OCI-LY7 (cell line): ENCODE data around the gene RABEPK. TPM values are rescaled to one million over a fixed set of nuclear protein-coding genes. Genes with fewer than 3 reads are reported as not detected.

ENCODE experiments used
- BruUV-seq: library from RNA; stranded (reverse); fragments of 400-500 nt; replicated peaks from 2 replicates; lab custom pipeline; 2021; lab: Mats Ljungman, UMichigan
- CTCF ChIA-PET: fragments of 300-600 bp; sonication (Branson Sonifier 250); formaldehyde crosslinking; loops from one replicate; lab custom pipeline; 2022; ENCODE audit warnings: antibody characterized with exemption; ENCODE audit not compliant: unreplicated experiment; lab: Charles Lee
- POLR2A ChIA-PET: fragments of 300-600 bp; sonication (Branson Sonifier 250); formaldehyde crosslinking; loops from one replicate; lab custom pipeline; 2022; ENCODE audit warnings: antibody characterized with exemption; lab: Charles Lee
- DNase-seq: peaks from one replicate; pipeline ENCODE4 v3.0.0-alpha.2; 2015; ENCODE audit warnings: low spot score
- H2AFZ ChIP-seq: fragments of 200-600 bp; sonication (generic), shearing (Covaris generic); 2 replicates; pipeline ENCODE4 v1.6.1; 2014; ENCODE audit warnings: mild to moderate bottlenecking, antibody characterized with exemption, low read length, moderate library complexity
- H3K27ac ChIP-seq: fragments of 200-600 bp; sonication (generic); 2 replicates; pipeline ENCODE4 v1.5.1; 2014; ENCODE audit warnings: mixed run types, low read depth, mild to moderate bottlenecking, moderate library complexity, low read length, inconsistent platforms; ENCODE audit not compliant: poor library complexity, severe bottlenecking
- H3K36me3 ChIP-seq: fragments of 200-600 bp; sonication (generic); 2 replicates; pipeline ENCODE4 v1.6.1; 2014; ENCODE audit warnings: mild to moderate bottlenecking, antibody characterized with exemption, low read length, moderate library complexity, mixed read lengths; ENCODE audit not compliant: insufficient read depth
- H3K4me1 ChIP-seq: fragments of 200-600 bp; sonication (generic); 2 replicates; pipeline ENCODE4 v1.5.1; 2014; ENCODE audit warnings: mild to moderate bottlenecking, low read length; ENCODE audit not compliant: insufficient read depth, poor library complexity, severe bottlenecking
- H3K4me2 ChIP-seq: fragments of 200-600 bp; sonication (generic); 2 replicates; pipeline ENCODE4 v1.6.1; 2014; ENCODE audit warnings: mild to moderate bottlenecking, low read length
- H3K4me3 ChIP-seq: fragments of 200-600 bp; sonication (generic); 2 replicates; pipeline ENCODE4 v1.5.1; 2014; ENCODE audit warnings: mild to moderate bottlenecking, low read depth, low read length; ENCODE audit not compliant: poor library complexity, severe bottlenecking
- H3K79me2 ChIP-seq: fragments of 200-600 bp; sonication (generic); 2 replicates; pipeline ENCODE4 v1.6.1; 2016; ENCODE audit warnings: low read depth, mild to moderate bottlenecking, low read length, moderate library complexity, mixed read lengths; ENCODE audit not compliant: insufficient read depth
- H3K9me2 ChIP-seq: fragments of 200-600 bp; sonication (generic); 2 replicates; pipeline ENCODE4 v1.6.1; 2016; ENCODE audit warnings: mild to moderate bottlenecking, low read length, mixed read lengths; ENCODE audit not compliant: insufficient read depth
- H3K9me3 ChIP-seq: fragments of 200-600 bp; sonication (generic); 2 replicates; pipeline ENCODE4 v1.6.1; 2014; ENCODE audit warnings: mild to moderate bottlenecking, mixed run types, low read length, mixed read lengths
- H4K20me1 ChIP-seq: fragments of 200-600 bp; sonication (generic); 2 replicates; pipeline ENCODE4 v1.6.1; 2014; ENCODE audit warnings: mild to moderate bottlenecking, antibody characterized with exemption, low read length, moderate library complexity, mixed read lengths; ENCODE audit not compliant: insufficient read depth
- CTCF ChIP-seq: fragments of 200-600 bp; sonication (generic); conservative IDR thresholded peaks from 2 replicates; pipeline ENCODE4 v1.5.1; 2014; ENCODE audit warnings: mild to moderate bottlenecking, antibody characterized with exemption, low read length, moderate library complexity, mixed read lengths
- EZH2phosphoT487 ChIP-seq: fragments of 200-600 bp; sonication (generic); IDR thresholded peaks from 2 replicates; pipeline ENCODE4 v1.6.1; 2018; ENCODE audit warnings: low read depth, borderline replicate concordance, mild to moderate bottlenecking, mixed run types, antibody characterized with exemption, low read length, moderate library complexity, mixed read lengths
- intact Hi-C: fragments of 100-400 bp; cut with micrococcal nuclease; formaldehyde crosslinking; loops from one replicate; pipeline ENCODE4 v1.10.0; 2022; ENCODE audit not compliant: unreplicated experiment
- total RNA-seq, 2 experiments: library from RNA; depleted of rRNA in 1 of 2; stranded (reverse); fragments of >200 nt in 1 of 2; shearing (Covaris generic) in 1 of 2; gene quantifications; 2 replicates each; pipeline ENCODE4 v1.2.3, GENCODE V29; 2014 to 2022

Gene RABEPK
- total RNA-seq, 2 experiments from 2014 or later, result 22.9 to 27.0 TPM

GRCh38 chr9:125269014-125269397 lies 68.7 kb downstream of the RABEPK start:
- Histone ChIP-seq H3K9me2 (no peaks in the 10 kb centered on the region), H3K79me2 (peaks cover 33% of the 10 kb centered on the region; the same call in 1 of the 2 replicates), H3K4me3 (no peak overlapping the region), H3K9me3 (no peaks in the 10 kb centered on the region), H4K20me1 (no peaks in the 10 kb centered on the region), H2AFZ (no peak overlapping the region), H3K4me1 (peaks cover 6% of the 10 kb centered on the region), H3K27ac (no peak overlapping the region), H3K36me3 (peaks cover 28% of the 10 kb centered on the region), H3K4me2 (no peak overlapping the region)
- TF ChIP-seq EZH2phosphoT487 (no peak), CTCF (no peak)
- intact Hi-C loops, result no loop called here
- POLR2A ChIA-PET, result interaction anchor here (0.6 to 0.7 kb wide), 3 partner anchors 346 to 1946 kb away, joined by 3 to 6 read pairs (median 4); no protein-coding TSS in a partner anchor
- CTCF ChIA-PET, result interaction anchor here (0.5 kb wide), 1 partner anchor 10 kb away, joined by 3 read pairs; no protein-coding TSS in a partner anchor
- no TSS peak for BruUV-seq
- no peak for DNase-seq

- Histone ChIP-seq H3K4me2 (no peak overlapping the region), H3K4me3 (no peak overlapping the region), H3K4me1 (no peaks in the 10 kb centered on the region), H3K9me2 (no peaks in the 10 kb centered on the region), H3K9me3 (no peaks in the 10 kb centered on the region), H3K36me3 (peaks cover 28% of the 10 kb centered on the region), H3K27ac (no peak overlapping the region), H3K79me2 (peaks cover 41% of the 10 kb centered on the region; the same call in 1 of the 2 replicates), H4K20me1 (no peaks in the 10 kb centered on the region), H2AFZ (no peak overlapping the region)
- intact Hi-C loops, result no loop called here
- ChIA-PET CTCF (no interaction called here), POLR2A (no interaction called here)
- DNase-seq, result no peak
- TF ChIP-seq CTCF (no peak), EZH2phosphoT487 (no peak)
- no TSS peak for BruUV-seq
Measured at GRCh38 chr9:125271081-125271480, 70.7 kb downstream of the RABEPK start.

- no TSS peak for BruUV-seq
- intact Hi-C loops, result no loop called here
- DNase-seq, result no peak
- no peaks in the 10 kb centered on the region for H4K20me1 ChIP-seq
- no peak overlapping the region for H2AFZ ChIP-seq
- no peaks in the 10 kb centered on the region for H3K9me2 ChIP-seq
- no peak overlapping the region for H3K4me2 ChIP-seq
- H3K4me3 ChIP-seq, result no peak overlapping the region
- TF ChIP-seq CTCF (no peak), EZH2phosphoT487 (no peak)
- no peaks in the 10 kb centered on the region for H3K4me1 ChIP-seq
- H3K36me3 ChIP-seq, result peaks cover 25% of the 10 kb centered on the region
- H3K27ac ChIP-seq, result no peak overlapping the region
- peaks cover 41% of the 10 kb centered on the region; the same call in 1 of the 2 replicates for H3K79me2 ChIP-seq
- ChIA-PET CTCF (no interaction called here), POLR2A (interaction anchor here (0.5 to 1.5 kb wide), 4 partner anchors 10 to 88 kb away, joined by 3 to 5 read pairs (median 4); no protein-coding TSS in a partner anchor)
- H3K9me3 ChIP-seq, result no peaks in the 10 kb centered on the region
Measured at GRCh38 chr9:125272697-125273096, 72.4 kb downstream of the RABEPK start.
